ENCODE measurements around the gene FGF8. TPM values are rescaled to one million over a fixed set of nuclear protein-coding genes. Genes with fewer than 3 reads are reported as not detected.

The FGF8 gene
- total and polyA plus RNA-seq, 10 of the 15 experiments (the other 5 are each of a cell fraction or from before 2014, with no cell fraction given), result 0.08 to 0.43 (median 0.17) TPM; not detected in 7

- in situ Hi-C loops (cut with MboI), result no loop called here
- ATAC-seq, result no peak
- SMC1A ChIA-PET (ENCODE audit: uncharacterized antibody, unreplicated experiment), result interaction anchor here (1.3 to 1.4 kb wide), 2 partner anchors 13 to 22 kb away, joined by 4 read pairs; no protein-coding TSS in a partner anchor
Observed at GRCh38 chr10:101771380-101771779, 4.5 kb downstream of the FGF8 start.

More at GRCh38 chr10:101771380-101771779, 4.5 kb downstream of the FGF8 start:
- RAD21 ChIA-PET (ENCODE audit: unreplicated experiment), result interaction anchor here (2.5 kb wide), 1 partner anchor 168 kb away, joined by 14 read pairs; no protein-coding TSS in a partner anchor
- Histone ChIP-seq H3K9ac (ENCODE audit: control insufficient read depth, insufficient read depth, low read length) (no peak overlapping the region), H2AFZ (ENCODE audit: control insufficient read depth, low read depth, low read length) (no peak overlapping the region), H3K79me2 (ENCODE audit: control insufficient read depth, insufficient read depth, low read length) (no peaks in the 10 kb centered on the region), H3K9me3 (replicated peaks; ENCODE audit: control insufficient read depth, insufficient read depth, low read length) (no peaks in the 10 kb centered on the region), H3K4me1 (ENCODE audit: control insufficient read depth, insufficient read depth, low read length) (peaks cover 6% of the 10 kb centered on the region), H4K20me1 (ENCODE audit: control insufficient read depth, insufficient read depth) (no peaks in the 10 kb centered on the region), H3K4me2 (ENCODE audit: control insufficient read depth, insufficient read depth) (no peak overlapping the region), H3K36me3 (ENCODE audit: control insufficient read depth in 2 of 2, insufficient read depth in 2 of 2, low read length in 1 of 2) (no peaks in the 10 kb centered on the region), H3K4me3 (no peak overlapping the region), H3K27me3 (replicated peaks in 1 of 2; ENCODE audit: control insufficient read depth in 2 of 2, insufficient read depth in 2 of 2, low read length in 1 of 2) (peaks cover 11 to 20% of the 10 kb centered on the region in 2 experiments; a peak in 3 of 4 replicates), H3K27ac (ENCODE audit: control insufficient read depth, insufficient read depth) (no peak overlapping the region)
- WGBS (ENCODE audit: insufficient coverage, insufficient replicate concordance, low lambda C conversion rate, missing lambda C conversion rate), result 66% methylated on average over 10 of the region's 10 CpGs
- CTCF ChIA-PET, result interaction anchor here (1.5 to 2.2 kb wide), 2 partner anchors 10 to 169 kb away, joined by 4 to 10 read pairs; no protein-coding TSS in a partner anchor
- no TSS peak for BruUV-seq (replicated peaks)
- no peak for TF ChIP-seq CHD4 (IDR thresholded peaks at IDR 0.05)
- no peak for TF ChIP-seq IKZF2 (IDR thresholded peaks at IDR 0.05)
- no peak for TF ChIP-seq PKNOX1 (IDR thresholded peaks at IDR 0.05)
- no peak for TF ChIP-seq SIN3A (IDR thresholded peaks at IDR 0.05; ENCODE audit: low read depth, low read length)
- no peak for TF ChIP-seq SUZ12 (IDR thresholded peaks at IDR 0.05; ENCODE audit: unreplicated experiment)
- TF ChIP-seq CTCF (IDR thresholded peaks at IDR 0.05 in 2 of 3, conservative IDR thresholded peaks at IDR 0.05 in 1 of 3; ENCODE audit: control insufficient read depth in 2 of 3, extremely low read depth in 1 of 3, insufficient read depth in 1 of 3, low read depth in 3 of 3, low read length in 3 of 3), result no peak
- no peak for TF ChIP-seq CBX5 (IDR thresholded peaks at IDR 0.05; ENCODE audit: low read depth)
- no peak for TF ChIP-seq MAX (IDR thresholded peaks at IDR 0.05; ENCODE audit: low read depth, low read length)
- POLR2A ChIA-PET, result no interaction called here
- FAIRE-seq (no peak), DNase-seq (ENCODE audit: low read depth, low spot score) (no peak)
- intact Hi-C loops (cut with micrococcal nuclease; ENCODE audit: unreplicated experiment), result no loop called here
